HepG2 (cell line): ENCODE results near the gene PCSK6. TPM values are rescaled to one million over a fixed set of nuclear protein-coding genes. Genes with fewer than 3 reads are reported as not detected.

ENCODE experiments used
- EP300 ChIP-seq, 3 experiments: sonication (generic) in 1 of 3; formaldehyde crosslinking in 1 of 3; IDR thresholded peaks; 2 replicates each; pipeline versions ENCODE4 v1.5.1 to v1.6.1; 2011 to 2020; ENCODE audit warnings: low read depth in 2 of 3, low read length in 2 of 3, borderline replicate concordance in 1 of 3, improper control_type of control experiment in 1 of 3, mild to moderate bottlenecking in 1 of 3, missing genetic modification reagents in 1 of 3, moderate library complexity in 1 of 3
- MIER3 ChIP-seq: IDR thresholded peaks from 2 replicates; pipeline ENCODE4 v1.6.1; 2016; ENCODE audit warnings: missing compliant biosample characterization, borderline replicate concordance
- PAF1 ChIP-seq: IDR thresholded peaks from 2 replicates; pipeline ENCODE4 v1.6.1; 2016; ENCODE audit warnings: missing genetic modification reagents, missing compliant biosample characterization
- PRPF4 ChIP-seq: fragments of 200-400 bp; formaldehyde crosslinking; IDR thresholded peaks from 2 replicates; pipeline ENCODE4 v1.6.1; 2016; ENCODE audit warnings: low read length, low read depth; ENCODE audit not compliant: poor library complexity, severe bottlenecking
- SCMH1 ChIP-seq: sonication (generic); formaldehyde crosslinking; IDR thresholded peaks from 2 replicates; pipeline ENCODE4 v1.9.0; 2021; ENCODE audit warnings: missing genetic modification reagents, mild to moderate bottlenecking, borderline replicate concordance
- ZNF225 ChIP-seq: sonication (generic); formaldehyde crosslinking; IDR thresholded peaks from 2 replicates; pipeline ENCODE4 v1.4.0; 2020; ENCODE audit warnings: mild to moderate bottlenecking, missing genetic modification reagents
- ZNF235 ChIP-seq: sonication (generic); formaldehyde crosslinking; IDR thresholded peaks from 2 replicates; pipeline ENCODE4 v1.8.1; 2023; ENCODE audit warnings: mild to moderate bottlenecking, missing genetic modification reagents, borderline replicate concordance
- ZNF329 ChIP-seq: sonication (generic); formaldehyde crosslinking; IDR thresholded peaks from 2 replicates; pipeline ENCODE4 v1.9.0; 2021; ENCODE audit warnings: low read depth, mild to moderate bottlenecking, missing genetic modification reagents
- ZNF333 ChIP-seq: sonication (generic); formaldehyde crosslinking; IDR thresholded peaks from 2 replicates; pipeline ENCODE4 v1.4.0; 2020; ENCODE audit warnings: mild to moderate bottlenecking, missing genetic modification reagents, borderline replicate concordance
- ZNF605 ChIP-seq: sonication (generic); formaldehyde crosslinking; IDR thresholded peaks from 2 replicates; pipeline ENCODE4 v1.8.0; 2022; ENCODE audit warnings: mild to moderate bottlenecking, missing genetic modification reagents
- ZNF747 ChIP-seq: sonication (generic); formaldehyde crosslinking; IDR thresholded peaks from 2 replicates; pipeline ENCODE4 v1.8.1; 2023; ENCODE audit warnings: missing genetic modification reagents, mild to moderate bottlenecking, borderline replicate concordance
- polyA plus RNA-seq, 8 experiments: library from polyadenylated mRNA; depleted of rRNA in 3 of 8; stranded (reverse) in 7 of 8; unstranded in 1 of 8; fragments of >200 nt; fragmentation: Illumina TruSeq in 4 of 8; extraction: Trizol in 4 of 8; gene quantifications; 2 replicates each; pipeline versions ENCODE4 v1.2.1 to v1.2.3, GENCODE V29; 2011 to 2016; ENCODE audit warnings: low read depth in 4 of 8, missing spikeins in 1 of 8, mixed read lengths in 1 of 8; ENCODE audit not compliant: insufficient read depth in 1 of 8
- total RNA-seq, 5 experiments: library from RNA; depleted of rRNA; stranded (reverse); fragments of >200 nt; fragmentation: Illumina TruSeq; extraction: Trizol; gene quantifications; 2 replicates each; pipeline ENCODE4 v1.2.3, GENCODE V29; 2016; ENCODE audit warnings: low read depth in 1 of 5
- TF ChIP-seq, protein P1 (sequence below): sonication (generic); formaldehyde crosslinking; IDR thresholded peaks from 2 replicates; pipeline ENCODE4 v1.5.1; 2020; ENCODE audit warnings: missing genetic modification reagents, mild to moderate bottlenecking, borderline replicate concordance
- TF ChIP-seq, protein P2 (sequence below): IDR thresholded peaks from 2 replicates; pipeline ENCODE4 v1.6.1; 2016; ENCODE audit warnings: low read depth
- TF ChIP-seq, protein P3 (sequence below): sonication (generic); formaldehyde crosslinking; IDR thresholded peaks from 2 replicates; pipeline ENCODE4 v1.8.0; 2022; ENCODE audit warnings: missing genetic modification reagents, mild to moderate bottlenecking, inconsistent platforms, borderline replicate concordance
- TF ChIP-seq, protein P4 (sequence below): sonication (generic); formaldehyde crosslinking; IDR thresholded peaks from 2 replicates; pipeline ENCODE4 v1.9.0; 2022; ENCODE audit warnings: low read depth, missing genetic modification reagents
- TF ChIP-seq, protein P5 (sequence below): sonication (generic); formaldehyde crosslinking; IDR thresholded peaks from 2 replicates; pipeline ENCODE4 v1.4.0; 2020; ENCODE audit warnings: mild to moderate bottlenecking, missing genetic modification reagents, borderline replicate concordance

PCSK6 gene
- total and polyA plus RNA-seq, 2 of the 13 experiments (the other 11 are each of a cell fraction or from before 2014, with no cell fraction given): 56.5 to 155 TPM

DNA sequence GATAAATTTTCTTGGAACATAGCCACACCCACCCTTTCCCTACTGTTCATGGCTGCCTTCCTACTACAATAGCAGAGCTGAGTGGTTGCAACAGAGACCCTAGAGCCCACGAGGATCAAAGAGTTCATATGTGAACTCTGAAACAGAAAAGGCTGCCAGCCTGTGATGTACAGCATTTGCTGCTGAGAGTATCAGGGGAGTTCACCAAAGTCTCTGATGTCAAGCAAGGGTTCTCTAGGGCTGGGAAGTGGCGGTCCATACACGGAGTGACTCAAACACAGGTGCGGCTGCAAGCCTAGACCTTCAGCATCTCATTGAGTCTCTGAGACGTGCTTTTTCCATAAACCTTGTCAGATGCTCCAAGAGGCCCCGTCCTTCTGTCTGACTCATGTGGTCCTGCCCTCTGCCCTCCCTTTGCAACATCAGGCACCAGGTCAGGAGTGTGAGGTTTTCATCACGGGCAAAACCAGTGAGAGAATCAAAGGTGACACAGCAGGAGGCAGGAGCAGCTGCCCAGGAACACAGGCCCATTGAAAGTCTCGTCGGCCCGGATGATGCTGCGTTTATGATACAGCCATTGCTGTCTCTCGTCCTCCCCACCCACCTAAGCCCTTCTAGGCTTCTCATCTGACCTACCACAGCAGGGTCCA lies 42.9 kb downstream of the PCSK6 start (continued):
- TF ChIP-seq, protein P1, sequence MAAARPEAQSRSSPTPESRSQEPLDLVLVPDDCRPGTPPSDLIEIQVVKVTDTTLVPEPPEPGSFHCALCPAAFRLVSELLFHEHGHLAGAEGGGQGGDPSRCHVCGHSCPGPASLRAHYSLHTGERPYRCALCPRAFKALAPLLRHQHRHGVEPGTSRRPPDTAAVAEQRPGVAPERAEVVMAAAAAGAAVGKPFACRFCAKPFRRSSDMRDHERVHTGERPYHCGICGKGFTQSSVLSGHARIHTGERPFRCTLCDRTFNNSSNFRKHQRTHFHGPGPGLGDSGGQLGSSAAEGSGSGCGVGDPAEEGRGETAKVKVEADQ (CRISPR knock-in tag): no peak
- TF ChIP-seq PAF1 (CRISPR knock-in tag): no peak
- TF ChIP-seq PRPF4: no peak
- TF ChIP-seq ZNF333 (CRISPR knock-in tag): no peak
- TF ChIP-seq, protein P2, sequence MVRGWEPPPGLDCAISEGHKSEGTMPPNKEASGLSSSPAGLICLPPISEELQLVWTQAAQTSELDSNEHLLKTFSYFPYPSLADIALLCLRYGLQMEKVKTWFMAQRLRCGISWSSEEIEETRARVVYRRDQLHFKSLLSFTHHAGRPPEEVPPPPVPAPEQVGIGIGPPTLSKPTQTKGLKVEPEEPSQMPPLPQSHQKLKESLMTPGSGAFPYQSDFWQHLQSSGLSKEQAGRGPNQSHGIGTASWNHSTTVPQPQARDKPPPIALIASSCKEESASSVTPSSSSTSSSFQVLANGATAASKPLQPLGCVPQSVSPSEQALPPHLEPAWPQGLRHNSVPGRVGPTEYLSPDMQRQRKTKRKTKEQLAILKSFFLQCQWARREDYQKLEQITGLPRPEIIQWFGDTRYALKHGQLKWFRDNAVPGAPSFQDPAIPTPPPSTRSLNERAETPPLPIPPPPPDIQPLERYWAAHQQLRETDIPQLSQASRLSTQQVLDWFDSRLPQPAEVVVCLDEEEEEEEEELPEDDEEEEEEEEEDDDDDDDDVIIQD (CRISPR knock-in tag): no peak
- peak in 1 of 2 experiments; percentile 39; a peak in 1 of 4 replicates for TF ChIP-seq EP300 (IDR thresholded peaks at IDR 0.05; ENCODE audit: low read depth in 2 of 2, low read length in 2 of 2)
- TF ChIP-seq EP300 (CRISPR knock-in tag; IDR thresholded peaks at IDR 0.05; ENCODE audit: borderline replicate concordance): peak; percentile 60; the same call in 1 of the 2 replicates
- no peak for TF ChIP-seq MIER3 (CRISPR knock-in tag)
- TF ChIP-seq ZNF225: no peak; the same call in 1 of the 2 replicates
- no peak for TF ChIP-seq SCMH1 (CRISPR knock-in tag)
- TF ChIP-seq, protein P3, sequence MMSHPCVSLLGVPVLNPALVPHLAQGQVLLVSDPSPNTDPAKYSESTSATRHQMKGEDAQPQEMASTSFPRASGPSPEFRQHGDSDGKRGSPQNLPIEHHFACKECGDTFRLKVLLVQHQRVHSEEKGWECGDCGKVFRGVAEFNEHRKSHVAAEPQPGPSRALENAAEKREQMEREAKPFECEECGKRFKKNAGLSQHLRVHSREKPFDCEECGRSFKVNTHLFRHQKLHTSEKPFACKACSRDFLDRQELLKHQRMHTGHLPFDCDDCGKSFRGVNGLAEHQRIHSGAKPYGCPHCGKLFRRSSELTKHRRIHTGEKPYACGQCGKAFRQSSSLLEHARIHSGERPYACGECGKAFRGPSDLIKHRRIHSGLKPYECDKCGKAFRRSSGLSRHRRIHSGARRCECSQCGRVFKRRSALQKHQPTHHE: no peak
- TF ChIP-seq, protein P4, sequence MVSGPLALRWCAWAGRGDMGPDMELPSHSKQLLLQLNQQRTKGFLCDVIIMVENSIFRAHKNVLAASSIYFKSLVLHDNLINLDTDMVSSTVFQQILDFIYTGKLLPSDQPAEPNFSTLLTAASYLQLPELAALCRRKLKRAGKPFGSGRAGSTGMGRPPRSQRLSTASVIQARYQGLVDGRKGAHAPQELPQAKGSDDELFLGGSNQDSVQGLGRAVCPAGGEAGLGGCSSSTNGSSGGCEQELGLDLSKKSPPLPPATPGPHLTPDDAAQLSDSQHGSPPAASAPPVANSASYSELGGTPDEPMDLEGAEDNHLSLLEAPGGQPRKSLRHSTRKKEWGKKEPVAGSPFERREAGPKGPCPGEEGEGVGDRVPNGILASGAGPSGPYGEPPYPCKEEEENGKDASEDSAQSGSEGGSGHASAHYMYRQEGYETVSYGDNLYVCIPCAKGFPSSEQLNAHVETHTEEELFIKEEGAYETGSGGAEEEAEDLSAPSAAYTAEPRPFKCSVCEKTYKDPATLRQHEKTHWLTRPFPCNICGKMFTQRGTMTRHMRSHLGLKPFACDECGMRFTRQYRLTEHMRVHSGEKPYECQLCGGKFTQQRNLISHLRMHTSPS (CRISPR knock-in tag): no peak
- no peak for TF ChIP-seq ZNF329 (CRISPR knock-in tag)
- TF ChIP-seq, protein P5, sequence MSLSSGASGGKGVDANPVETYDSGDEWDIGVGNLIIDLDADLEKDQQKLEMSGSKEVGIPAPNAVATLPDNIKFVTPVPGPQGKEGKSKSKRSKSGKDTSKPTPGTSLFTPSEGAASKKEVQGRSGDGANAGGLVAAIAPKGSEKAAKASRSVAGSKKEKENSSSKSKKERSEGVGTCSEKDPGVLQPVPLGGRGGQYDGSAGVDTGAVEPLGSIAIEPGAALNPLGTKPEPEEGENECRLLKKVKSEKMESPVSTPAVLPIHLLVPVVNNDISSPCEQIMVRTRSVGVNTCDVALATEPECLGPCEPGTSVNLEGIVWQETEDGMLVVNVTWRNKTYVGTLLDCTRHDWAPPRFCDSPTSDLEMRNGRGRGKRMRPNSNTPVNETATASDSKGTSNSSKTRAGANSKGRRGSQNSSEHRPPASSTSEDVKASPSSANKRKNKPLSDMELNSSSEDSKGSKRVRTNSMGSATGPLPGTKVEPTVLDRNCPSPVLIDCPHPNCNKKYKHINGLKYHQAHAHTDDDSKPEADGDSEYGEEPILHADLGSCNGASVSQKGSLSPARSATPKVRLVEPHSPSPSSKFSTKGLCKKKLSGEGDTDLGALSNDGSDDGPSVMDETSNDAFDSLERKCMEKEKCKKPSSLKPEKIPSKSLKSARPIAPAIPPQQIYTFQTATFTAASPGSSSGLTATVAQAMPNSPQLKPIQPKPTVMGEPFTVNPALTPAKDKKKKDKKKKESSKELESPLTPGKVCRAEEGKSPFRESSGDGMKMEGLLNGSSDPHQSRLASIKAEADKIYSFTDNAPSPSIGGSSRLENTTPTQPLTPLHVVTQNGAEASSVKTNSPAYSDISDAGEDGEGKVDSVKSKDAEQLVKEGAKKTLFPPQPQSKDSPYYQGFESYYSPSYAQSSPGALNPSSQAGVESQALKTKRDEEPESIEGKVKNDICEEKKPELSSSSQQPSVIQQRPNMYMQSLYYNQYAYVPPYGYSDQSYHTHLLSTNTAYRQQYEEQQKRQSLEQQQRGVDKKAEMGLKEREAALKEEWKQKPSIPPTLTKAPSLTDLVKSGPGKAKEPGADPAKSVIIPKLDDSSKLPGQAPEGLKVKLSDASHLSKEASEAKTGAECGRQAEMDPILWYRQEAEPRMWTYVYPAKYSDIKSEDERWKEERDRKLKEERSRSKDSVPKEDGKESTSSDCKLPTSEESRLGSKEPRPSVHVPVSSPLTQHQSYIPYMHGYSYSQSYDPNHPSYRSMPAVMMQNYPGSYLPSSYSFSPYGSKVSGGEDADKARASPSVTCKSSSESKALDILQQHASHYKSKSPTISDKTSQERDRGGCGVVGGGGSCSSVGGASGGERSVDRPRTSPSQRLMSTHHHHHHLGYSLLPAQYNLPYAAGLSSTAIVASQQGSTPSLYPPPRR (CRISPR knock-in tag): no peak
- TF ChIP-seq ZNF235 (CRISPR knock-in tag): no peak
- no peak for TF ChIP-seq ZNF605 (CRISPR knock-in tag)
- TF ChIP-seq ZNF747 (CRISPR knock-in tag): peak; percentile 35; the same call in 1 of the 2 replicates
